OCI-LY3 (cell line): ENCODE results near the gene ZNF385A.

Source experiments
- H2AFZ ChIP-seq: fragments of 200-600, 300-600 bp; shearing (Covaris generic); 2 replicates; pipeline ENCODE4 v1.6.0; 2014; ENCODE audit warnings: antibody characterized with exemption, low read depth, low read length
- H3K27ac ChIP-seq: fragments of 200-600, 300-600 bp; sonication (generic); 2 replicates; pipeline ENCODE4 v1.5.1; 2014; ENCODE audit warnings: mild to moderate bottlenecking, low read length, moderate library complexity, mixed read lengths
- H3K27me3 ChIP-seq: fragments of 200-600, 300-600 bp; sonication (generic); 2 replicates; pipeline ENCODE4 v1.6.1; 2014; ENCODE audit warnings: low read depth, low read length, mixed read lengths
- H3K36me3 ChIP-seq: fragments of 200-600, 300-600 bp; sonication (generic); replicated peaks from 2 replicates; pipeline ENCODE3; 2014; ENCODE audit warnings: low read depth, low read length, mixed read lengths
- H3K4me1 ChIP-seq: fragments of 300-600, 200-600 bp; sonication (generic); 2 replicates; pipeline ENCODE4 v1.6.1; 2014; ENCODE audit warnings: low read length, mixed read lengths
- H3K4me2 ChIP-seq: fragments of 200-600, 300-600 bp; sonication (generic); 2 replicates; pipeline ENCODE4 v1.6.1; 2014; ENCODE audit warnings: low read length, mixed read lengths
- H3K4me3 ChIP-seq: fragments of 300-600, 200-600 bp; sonication (generic); 2 replicates; pipeline ENCODE4 v1.5.1; 2014; ENCODE audit warnings: antibody characterized with exemption, mild to moderate bottlenecking, low read length, moderate library complexity
- H3K79me2 ChIP-seq: fragments of 300-600, 200-600 bp; shearing (Covaris generic); 2 replicates; pipeline ENCODE4 v1.6.1; 2014; ENCODE audit warnings: mild to moderate bottlenecking, low read length, mixed read lengths
- H3K9ac ChIP-seq: fragments of 300-600, 200-600 bp; shearing (Covaris generic); 2 replicates; pipeline ENCODE4 v1.6.0; 2014; ENCODE audit warnings: mild to moderate bottlenecking, low read length, moderate library complexity
- H3K9me3 ChIP-seq: fragments of 200-600, 300-600 bp; shearing (Covaris generic); 2 replicates; pipeline ENCODE4 v1.6.1; 2014; ENCODE audit warnings: low read length, mixed read lengths; ENCODE audit not compliant: insufficient read depth
- H4K20me1 ChIP-seq: fragments of 200-600, 300-600 bp; sonication (generic); 2 replicates; pipeline ENCODE4 v1.6.1; 2016; ENCODE audit warnings: low read length, mixed read lengths; ENCODE audit not compliant: insufficient read depth
- EZH2phosphoT487 ChIP-seq: fragments of 200-600 bp; shearing (Covaris generic); IDR thresholded peaks from 2 replicates; pipeline ENCODE4 v1.6.1; 2018; ENCODE audit warnings: antibody characterized with exemption, mixed run types, low read depth
- TF ChIP-seq, protein P1 (sequence below): fragments of 200-600, 300-600 bp; sonication (generic); IDR thresholded peaks from 2 replicates; pipeline ENCODE4 v1.5.1; 2014; ENCODE audit warnings: antibody characterized with exemption, low read length, low read depth

ZNF385A gene

DNA sequence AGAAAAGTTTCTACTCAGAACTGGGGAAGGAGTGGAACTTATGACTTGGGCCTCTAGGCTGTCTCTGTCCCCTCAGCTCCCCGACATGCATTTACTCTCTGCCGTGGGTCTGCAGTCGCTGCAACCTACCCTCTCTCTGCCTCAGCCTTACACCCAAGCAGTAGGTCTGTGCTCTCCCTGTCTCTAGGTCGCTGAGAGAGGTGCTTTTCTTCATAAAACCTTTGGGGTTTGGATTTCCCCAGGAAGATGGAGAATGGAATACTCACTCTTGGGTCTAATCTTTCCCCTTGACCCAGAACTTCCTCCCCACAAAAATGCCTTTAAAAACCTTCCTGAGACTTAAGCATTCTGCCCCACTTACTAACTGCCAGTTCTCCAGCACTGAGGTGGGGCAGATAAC, 33.2 kb downstream of the ZNF385A start:
- peaks cover 40% of the 10 kb centered on the region for H3K36me3 ChIP-seq
- H3K27me3 ChIP-seq: no peaks in the 10 kb centered on the region
- TF ChIP-seq, protein P1, sequence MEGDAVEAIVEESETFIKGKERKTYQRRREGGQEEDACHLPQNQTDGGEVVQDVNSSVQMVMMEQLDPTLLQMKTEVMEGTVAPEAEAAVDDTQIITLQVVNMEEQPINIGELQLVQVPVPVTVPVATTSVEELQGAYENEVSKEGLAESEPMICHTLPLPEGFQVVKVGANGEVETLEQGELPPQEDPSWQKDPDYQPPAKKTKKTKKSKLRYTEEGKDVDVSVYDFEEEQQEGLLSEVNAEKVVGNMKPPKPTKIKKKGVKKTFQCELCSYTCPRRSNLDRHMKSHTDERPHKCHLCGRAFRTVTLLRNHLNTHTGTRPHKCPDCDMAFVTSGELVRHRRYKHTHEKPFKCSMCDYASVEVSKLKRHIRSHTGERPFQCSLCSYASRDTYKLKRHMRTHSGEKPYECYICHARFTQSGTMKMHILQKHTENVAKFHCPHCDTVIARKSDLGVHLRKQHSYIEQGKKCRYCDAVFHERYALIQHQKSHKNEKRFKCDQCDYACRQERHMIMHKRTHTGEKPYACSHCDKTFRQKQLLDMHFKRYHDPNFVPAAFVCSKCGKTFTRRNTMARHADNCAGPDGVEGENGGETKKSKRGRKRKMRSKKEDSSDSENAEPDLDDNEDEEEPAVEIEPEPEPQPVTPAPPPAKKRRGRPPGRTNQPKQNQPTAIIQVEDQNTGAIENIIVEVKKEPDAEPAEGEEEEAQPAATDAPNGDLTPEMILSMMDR: no peak
- no peak for TF ChIP-seq EZH2phosphoT487
- H3K4me1 ChIP-seq: 0 out of 2 replicates have a peak, but pooled peaks cover 3% of the 10 kb centered on the region
- no peak overlapping the region for H3K4me2 ChIP-seq
- H3K9ac ChIP-seq: no peak overlapping the region
- no peaks in the 10 kb centered on the region for H3K9me3 ChIP-seq
- H3K79me2 ChIP-seq: no peaks in the 10 kb centered on the region
- no peaks in the 10 kb centered on the region for H4K20me1 ChIP-seq
- no peak overlapping the region for H3K4me3 ChIP-seq
- H3K27ac ChIP-seq: no peak overlapping the region
- H2AFZ ChIP-seq: no peak overlapping the region

- Histone ChIP-seq H3K4me1 (0 out of 2 replicates have a peak, but pooled peaks cover 3% of the 10 kb centered on the region), H3K4me2 (no peak overlapping the region), H4K20me1 (no peaks in the 10 kb centered on the region), H3K36me3 (peaks cover 40% of the 10 kb centered on the region), H3K9me3 (no peaks in the 10 kb centered on the region), H3K27ac (no peak overlapping the region), H2AFZ (no peak overlapping the region), H3K79me2 (no peaks in the 10 kb centered on the region), H3K9ac (no peak overlapping the region), H3K4me3 (no peak overlapping the region), H3K27me3 (no peaks in the 10 kb centered on the region)
- TF ChIP-seq EZH2phosphoT487: no peak
- TF ChIP-seq, protein P1: no peak
These were observed 33.8 kb downstream of the ZNF385A start for GRCh38 chr12:54350743-54351142.

GRCh38 chr12:54349679-54350078, 34.9 kb downstream of the ZNF385A start:
- Histone ChIP-seq H4K20me1 (0 out of 2 replicates have a peak, but pooled peaks cover 4% of the 10 kb centered on the region), H3K79me2 (no peaks in the 10 kb centered on the region), H3K36me3 (peaks cover 40% of the 10 kb centered on the region), H3K9me3 (no peaks in the 10 kb centered on the region), H3K4me2 (no peak overlapping the region), H3K9ac (no peak overlapping the region), H3K27ac (no peak overlapping the region), H3K27me3 (no peaks in the 10 kb centered on the region), H3K4me3 (no peak overlapping the region), H3K4me1 (peaks cover 11% of the 10 kb centered on the region), H2AFZ (no peak overlapping the region)
- TF ChIP-seq, protein P1: no peak

- no peak for TF ChIP-seq EZH2phosphoT487
- TF ChIP-seq, protein P1: no peak
- Histone ChIP-seq H2AFZ (no peak overlapping the region), H3K27ac (no peak overlapping the region), H3K9ac (no peak overlapping the region), H3K4me3 (no peak overlapping the region), H3K4me1 (peaks cover 12% of the 10 kb centered on the region), H3K79me2 (no peaks in the 10 kb centered on the region), H3K36me3 (peaks cover 41% of the 10 kb centered on the region), H3K27me3 (no peaks in the 10 kb centered on the region), H3K9me3 (no peaks in the 10 kb centered on the region), H4K20me1 (0 out of 2 replicates have a peak, but pooled peaks cover 4% of the 10 kb centered on the region), H3K4me2 (no peak overlapping the region)
These were observed 35.5 kb downstream of the ZNF385A start for GRCh38 chr12:54349036-54349435.
